ENCODE measurements around the gene KLC3.

- TF ChIP-seq, protein P1, sequence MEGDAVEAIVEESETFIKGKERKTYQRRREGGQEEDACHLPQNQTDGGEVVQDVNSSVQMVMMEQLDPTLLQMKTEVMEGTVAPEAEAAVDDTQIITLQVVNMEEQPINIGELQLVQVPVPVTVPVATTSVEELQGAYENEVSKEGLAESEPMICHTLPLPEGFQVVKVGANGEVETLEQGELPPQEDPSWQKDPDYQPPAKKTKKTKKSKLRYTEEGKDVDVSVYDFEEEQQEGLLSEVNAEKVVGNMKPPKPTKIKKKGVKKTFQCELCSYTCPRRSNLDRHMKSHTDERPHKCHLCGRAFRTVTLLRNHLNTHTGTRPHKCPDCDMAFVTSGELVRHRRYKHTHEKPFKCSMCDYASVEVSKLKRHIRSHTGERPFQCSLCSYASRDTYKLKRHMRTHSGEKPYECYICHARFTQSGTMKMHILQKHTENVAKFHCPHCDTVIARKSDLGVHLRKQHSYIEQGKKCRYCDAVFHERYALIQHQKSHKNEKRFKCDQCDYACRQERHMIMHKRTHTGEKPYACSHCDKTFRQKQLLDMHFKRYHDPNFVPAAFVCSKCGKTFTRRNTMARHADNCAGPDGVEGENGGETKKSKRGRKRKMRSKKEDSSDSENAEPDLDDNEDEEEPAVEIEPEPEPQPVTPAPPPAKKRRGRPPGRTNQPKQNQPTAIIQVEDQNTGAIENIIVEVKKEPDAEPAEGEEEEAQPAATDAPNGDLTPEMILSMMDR (conservative IDR thresholded peaks at IDR 0.05 in 1 of 2, IDR thresholded peaks at IDR 0.05 in 1 of 2; ENCODE audit: low read depth in 1 of 2, low read length in 2 of 2), result no peak
- no peak for TF ChIP-seq EZH2 (IDR thresholded peaks at IDR 0.05; ENCODE audit: low read length, missing control alignments)
These were observed 28.9 kb upstream of the KLC3 start for GRCh38 chr19:45311621-45312020.
